A549 (cell line): ENCODE data around the gene MPPED2.

Experiments
- BCL3 ChIP-seq: fragments of >200 bp; sonication (Bioruptor Twin); formaldehyde crosslinking; IDR thresholded peaks from 3 replicates; pipeline ENCODE4 v1.6.1; 2016
- CBX8 ChIP-seq: fragments of 200-600 bp; sonication (generic); IDR thresholded peaks from 2 replicates; pipeline ENCODE4 v1.6.1; 2016
- CEBPB ChIP-seq, 2 experiments: fragments of >200 bp in 1 of 2; sonication (Bioruptor Twin) in 1 of 2; formaldehyde crosslinking in 1 of 2; IDR thresholded peaks; 2 replicates each; pipeline ENCODE4 v1.6.1; 2012 to 2016
- CTCF ChIP-seq: fragments of >200 bp; sonication (Bioruptor Twin); formaldehyde crosslinking; IDR thresholded peaks from 3 replicates; pipeline ENCODE4 v1.5.1; 2016
- FOSL2 ChIP-seq, 2 experiments: fragments of 450-650 bp in 1 of 2; fragments of >200 bp in 1 of 2; sonication (Bioruptor Twin) in 1 of 2; formaldehyde crosslinking; IDR thresholded peaks; 2 replicates each; pipeline versions ENCODE4 v1.5.0 to v1.6.1; 2016 to 2020; ENCODE audit warnings: mild to moderate bottlenecking in 1 of 2, moderate library complexity in 1 of 2
- GATA3 ChIP-seq: IDR thresholded peaks from 2 replicates; pipeline ENCODE4 v1.6.1; 2012; ENCODE audit warnings: borderline replicate concordance
- KDM1A ChIP-seq: fragments of 200-600 bp; sonication (generic); IDR thresholded peaks from 2 replicates; pipeline ENCODE4 v1.6.1; 2016; ENCODE audit warnings: low read depth, mild to moderate bottlenecking
- MAX ChIP-seq: IDR thresholded peaks from 2 replicates; pipeline ENCODE4 v1.6.1; 2012
- NPAS2 ChIP-seq: fragments of 250-450 bp; sonication (Bioruptor Pico); IDR thresholded peaks from 2 replicates; pipeline ENCODE4 v1.8.0; 2022; ENCODE audit warnings: mild to moderate bottlenecking, moderate library complexity, borderline replicate concordance
- POLR2A ChIP-seq: IDR thresholded peaks from 2 replicates; pipeline ENCODE4 v1.6.1; 2012; ENCODE audit warnings: mild to moderate bottlenecking, low read length
- RFX5 ChIP-seq: fragments of 450-650 bp; IDR thresholded peaks from 2 replicates; pipeline ENCODE4 v1.7.1; 2014; ENCODE audit warnings: antibody characterized with exemption, mild to moderate bottlenecking, moderate library complexity
- SMC3 ChIP-seq: fragments of >200 bp; sonication (Bioruptor Twin); formaldehyde crosslinking; IDR thresholded peaks from 3 replicates; pipeline ENCODE4 v1.6.1; 2018; ENCODE audit warnings: inconsistent platforms
- USF2 ChIP-seq: fragments of 450-650 bp; IDR thresholded peaks from 2 replicates; pipeline ENCODE4 v1.6.1; 2014; ENCODE audit warnings: antibody characterized with exemption

GRCh38 chr11:30440510-30440909 is 145.6 kb downstream of the MPPED2 start:
- TF ChIP-seq RFX5, result no peak
- TF ChIP-seq MAX, result no peak
- no peak for TF ChIP-seq CTCF
- no peak for TF ChIP-seq CEBPB (IDR thresholded peaks at IDR 0.05)
- TF ChIP-seq FOSL2 (IDR thresholded peaks at IDR 0.05), result no peak
- no peak for TF ChIP-seq FOSL2 (CRISPR knock-in tag; IDR thresholded peaks at IDR 0.05)
- no peak for TF ChIP-seq USF2
- no peak for TF ChIP-seq KDM1A
- TF ChIP-seq SMC3, result no peak
- no peak for TF ChIP-seq POLR2A
- no peak for TF ChIP-seq BCL3
- no peak for TF ChIP-seq CBX8
- no peak for TF ChIP-seq GATA3
- TF ChIP-seq NPAS2 (CRISPR knock-in tag), result no peak
